ENCODE results near the gene ARHGAP45. TPM values are rescaled to one million over a fixed set of nuclear protein-coding genes. Genes with fewer than 3 reads are reported as not detected.
A peak's percentile ranks its signal among the peaks of the same experiment; 100 is the strongest.

ARHGAP45 gene
- total RNA-seq, 2 experiments from 2014 or later: 861 to 878 TPM

DNA sequence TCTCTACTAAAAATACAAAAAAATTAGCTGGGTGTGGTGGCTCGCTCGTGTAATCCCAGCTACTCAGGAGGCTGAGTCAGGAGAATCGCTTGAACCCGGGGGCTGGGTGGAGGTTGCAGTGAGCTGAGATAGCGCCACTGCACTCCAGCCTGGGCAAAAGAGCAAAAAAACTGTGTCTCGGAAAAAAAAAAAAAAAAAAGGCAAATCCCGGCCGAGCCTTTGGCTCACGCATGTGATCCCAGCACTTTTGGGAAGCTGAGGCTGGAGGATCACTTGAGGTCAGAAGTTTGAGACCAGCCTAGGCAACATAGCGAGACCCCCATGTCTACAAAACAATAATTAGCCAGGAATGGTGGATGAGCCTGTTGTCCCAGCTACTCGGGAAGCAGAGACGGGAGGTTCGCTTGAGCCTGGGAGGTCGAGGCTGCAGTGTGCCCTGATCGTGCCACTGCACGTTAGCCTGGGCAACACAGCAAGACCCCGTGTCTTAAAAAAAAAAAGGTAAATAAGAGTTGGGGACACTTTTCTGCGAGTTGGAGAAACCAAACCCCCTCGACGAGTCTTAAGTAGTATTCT, 36.3 kb downstream of the ARHGAP45 start:
- Histone ChIP-seq H3K27me3 (ENCODE audit: control insufficient read depth in 1 of 2, insufficient read depth in 2 of 2, low read length in 2 of 2) (no peaks in the 10 kb centered on the region), H3K4me1 (ENCODE audit: insufficient read depth, low read length) (peaks cover 68% of the 10 kb centered on the region), H3K27ac (ENCODE audit: low read depth in 1 of 2, low read length in 2 of 2) (peak overlapping the region; percentile 23 to 67), H3K9me3 (ENCODE audit: control insufficient read depth in 1 of 2, insufficient read depth in 1 of 2, low read length in 2 of 2) (no peaks in the 10 kb centered on the region), H3K4me3 (ENCODE audit: low read length) (peak overlapping the region; percentile 28), H3K36me3 (ENCODE audit: insufficient read depth, low read length) (peaks cover 20% of the 10 kb centered on the region)
- Mint-ChIP-seq H3K36me3 (ENCODE audit: low read depth) (peaks cover 18% of the 10 kb centered on the region), H3K4me3 (peak overlapping the region; percentile 89), H3K4me1 (ENCODE audit: low read depth) (peaks cover 34% of the 10 kb centered on the region), H3K9me3 (no peaks in the 10 kb centered on the region), H3K27me3 (no peaks in the 10 kb centered on the region), H3K27ac (peak overlapping the region; percentile 95)
- ATAC-seq (ENCODE audit: poor library complexity): no peak
- CTCF ChIA-PET: interaction anchor here (1.0 to 2.4 kb wide), 4 partner anchors 10 to 38 kb away, joined by 3 to 10 read pairs (median 6); no protein-coding TSS in a partner anchor
- DNase-seq: no peak
- TF ChIP-seq, protein P1, sequence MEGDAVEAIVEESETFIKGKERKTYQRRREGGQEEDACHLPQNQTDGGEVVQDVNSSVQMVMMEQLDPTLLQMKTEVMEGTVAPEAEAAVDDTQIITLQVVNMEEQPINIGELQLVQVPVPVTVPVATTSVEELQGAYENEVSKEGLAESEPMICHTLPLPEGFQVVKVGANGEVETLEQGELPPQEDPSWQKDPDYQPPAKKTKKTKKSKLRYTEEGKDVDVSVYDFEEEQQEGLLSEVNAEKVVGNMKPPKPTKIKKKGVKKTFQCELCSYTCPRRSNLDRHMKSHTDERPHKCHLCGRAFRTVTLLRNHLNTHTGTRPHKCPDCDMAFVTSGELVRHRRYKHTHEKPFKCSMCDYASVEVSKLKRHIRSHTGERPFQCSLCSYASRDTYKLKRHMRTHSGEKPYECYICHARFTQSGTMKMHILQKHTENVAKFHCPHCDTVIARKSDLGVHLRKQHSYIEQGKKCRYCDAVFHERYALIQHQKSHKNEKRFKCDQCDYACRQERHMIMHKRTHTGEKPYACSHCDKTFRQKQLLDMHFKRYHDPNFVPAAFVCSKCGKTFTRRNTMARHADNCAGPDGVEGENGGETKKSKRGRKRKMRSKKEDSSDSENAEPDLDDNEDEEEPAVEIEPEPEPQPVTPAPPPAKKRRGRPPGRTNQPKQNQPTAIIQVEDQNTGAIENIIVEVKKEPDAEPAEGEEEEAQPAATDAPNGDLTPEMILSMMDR (IDR thresholded peaks at IDR 0.05): no peak
- intact Hi-C loops (cut with DNase I, micrococcal nuclease): loop anchor here (1.0 to 10.0 kb wide), 3 partner anchors 8 to 308 kb away; partner anchors contain the start of genes ARHGAP45 (in 2 of the 2), POLR2E (in 1 of the 2) and PTBP1 (in 1 of the 2)
- POLR2A ChIA-PET: interaction anchor here (0.7 to 7.4 kb wide), 16 partner anchors 17 to 306 kb away, joined by 3 to 74 read pairs (median 4); partner anchors contain the start of genes ARHGAP45, CIRBP and PTBP1

DNA sequence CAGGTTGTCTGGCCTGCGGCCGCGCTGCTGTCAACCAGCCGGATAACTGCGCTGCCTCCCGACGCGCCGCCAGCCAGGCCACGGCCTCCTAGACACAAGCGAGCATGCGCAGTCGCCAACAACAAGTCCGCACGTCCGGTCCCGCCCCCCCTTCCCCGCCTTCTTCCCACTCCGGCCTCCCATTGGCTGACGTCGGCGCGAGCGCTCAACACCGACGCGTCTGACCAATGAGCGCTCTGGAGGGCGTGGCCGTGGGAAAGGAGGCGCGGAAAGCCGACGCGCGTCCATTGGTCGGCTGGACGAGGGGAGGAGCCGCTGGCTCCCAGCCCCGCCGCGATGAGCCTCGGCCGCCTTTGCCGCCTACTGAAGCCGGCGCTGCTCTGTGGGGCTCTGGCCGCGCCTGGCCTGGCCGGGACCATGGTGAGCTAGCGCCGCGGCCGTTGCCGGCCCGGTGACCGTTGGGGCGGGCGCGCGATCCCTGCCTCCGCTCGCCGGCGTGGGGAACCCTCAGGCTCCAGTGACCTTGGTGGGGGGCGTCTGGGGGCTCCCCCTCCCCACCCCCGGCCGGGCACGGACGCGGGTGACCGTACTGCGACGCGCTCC, 36.8 kb downstream of the ARHGAP45 start, which contains the start of gene GPX4:
Gene GPX4 (plus strand): TSS at position 287 of the 603 bp plus-strand sequence. CDS start 50 bp downstream, at position 337.
- peak; percentile 97 to 100 (median 98) for DNase-seq
- intact Hi-C loops (cut with DNase I, micrococcal nuclease): loop anchor here (1.0 to 10.0 kb wide), 3 partner anchors 9 to 309 kb away; partner anchors contain the start of genes ARHGAP45 (in 2 of the 2), POLR2E (in 1 of the 2) and PTBP1 (in 1 of the 2)
- peak within 1 kb of the TSS; percentile 69 to 96 for H3K27ac ChIP-seq (ENCODE audit: low read depth in 1 of 2, low read length in 2 of 2)
- H3K27me3 ChIP-seq (ENCODE audit: control insufficient read depth in 1 of 2, insufficient read depth in 2 of 2, low read length in 2 of 2): no peaks in the 10 kb centered on the region
- H3K36me3 ChIP-seq (ENCODE audit: insufficient read depth, low read length): peaks cover 23% of the 10 kb centered on the region
- ChIA-PET POLR2A (interaction anchor here (0.7 to 7.4 kb wide), 14 partner anchors 10 to 307 kb away, joined by 3 to 74 read pairs (median 5); partner anchors contain the start of genes ARHGAP45, CIRBP, PTBP1 and SBNO2), CTCF (interaction anchor here (0.8 to 2.4 kb wide), 4 partner anchors 10 to 91 kb away, joined by 3 to 10 read pairs (median 6); no protein-coding TSS in a partner anchor)
- no peaks in the 10 kb centered on the region for H3K9me3 Mint-ChIP-seq
- peaks cover 62% of the 10 kb centered on the region for H3K4me1 ChIP-seq (ENCODE audit: insufficient read depth, low read length)
- H3K4me3 ChIP-seq (ENCODE audit: low read length): peak within 1 kb of the TSS; percentile 76
- peaks cover 31% of the 10 kb centered on the region for H3K4me1 Mint-ChIP-seq (ENCODE audit: low read depth)
- H3K27ac Mint-ChIP-seq: peak within 1 kb of the TSS; percentile 95
- ATAC-seq (ENCODE audit: poor library complexity): peak; percentile 89
- no peaks in the 10 kb centered on the region for H3K9me3 ChIP-seq (ENCODE audit: control insufficient read depth in 1 of 2, insufficient read depth in 1 of 2, low read length in 2 of 2)
- H3K36me3 Mint-ChIP-seq (ENCODE audit: low read depth): peaks cover 18% of the 10 kb centered on the region
- H3K4me3 Mint-ChIP-seq: peak within 1 kb of the TSS; percentile 89
- TF ChIP-seq, protein P1 (IDR thresholded peaks at IDR 0.05): no peak
- no peaks in the 10 kb centered on the region for H3K27me3 Mint-ChIP-seq

DNA sequence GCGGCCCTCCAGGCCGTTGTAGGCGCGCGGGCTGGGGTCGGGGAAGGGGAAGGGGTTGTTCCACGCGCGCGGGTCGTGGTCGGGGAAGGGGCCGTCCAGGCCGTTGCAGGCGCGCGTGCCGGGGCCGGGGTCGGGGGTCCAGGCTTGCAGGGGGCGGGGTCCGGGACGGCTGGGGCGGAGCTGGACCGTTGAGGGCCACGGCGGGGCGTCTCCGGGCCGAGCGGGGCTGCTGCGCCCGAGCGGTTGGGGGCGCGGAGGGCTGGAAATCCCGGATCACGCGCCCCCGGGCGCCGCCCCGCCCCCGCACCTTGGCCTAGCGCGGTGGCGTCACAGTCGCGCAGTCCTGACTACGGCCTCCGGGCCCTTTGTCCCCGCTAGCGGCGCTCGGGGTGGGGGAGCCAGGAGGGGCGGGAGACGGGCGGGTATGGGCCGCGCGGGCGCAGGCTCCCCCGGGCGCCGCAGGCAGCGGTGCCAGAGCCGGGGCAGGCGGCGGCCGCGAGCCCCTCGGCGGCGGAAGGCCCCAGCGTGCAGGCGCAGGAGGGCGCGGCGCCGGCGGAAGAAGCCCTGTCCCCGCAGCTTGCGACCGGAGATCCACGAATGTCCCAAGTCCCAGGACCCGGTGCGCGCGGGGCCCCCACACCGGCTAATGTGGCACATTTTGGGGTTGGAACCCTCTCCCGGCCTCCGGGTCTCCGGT, 37.5 kb downstream of the ARHGAP45 start:
- Histone ChIP-seq H3K4me1 (ENCODE audit: insufficient read depth, low read length) (peaks cover 56% of the 10 kb centered on the region), H3K27ac (ENCODE audit: low read depth in 1 of 2, low read length in 2 of 2) (peak overlapping the region; percentile 69 to 96), H3K9me3 (ENCODE audit: control insufficient read depth in 1 of 2, insufficient read depth in 1 of 2, low read length in 2 of 2) (no peaks in the 10 kb centered on the region), H3K27me3 (ENCODE audit: control insufficient read depth in 1 of 2, insufficient read depth in 2 of 2, low read length in 2 of 2) (no peaks in the 10 kb centered on the region), H3K4me3 (ENCODE audit: low read length) (peak overlapping the region; percentile 76), H3K36me3 (ENCODE audit: insufficient read depth, low read length) (peaks cover 28% of the 10 kb centered on the region)
- DNase-seq (peak in 13 of 14 experiments; percentile 48 to 91 (median 61)), ATAC-seq (ENCODE audit: poor library complexity) (peak; percentile 28)
- Mint-ChIP-seq H3K9me3 (no peaks in the 10 kb centered on the region), H3K36me3 (ENCODE audit: low read depth) (peaks cover 18% of the 10 kb centered on the region), H3K4me3 (peak overlapping the region; percentile 71), H3K4me1 (ENCODE audit: low read depth) (peaks cover 29% of the 10 kb centered on the region), H3K27ac (peak overlapping the region; percentile 47), H3K27me3 (no peaks in the 10 kb centered on the region)
- ChIA-PET CTCF (interaction anchor here (0.8 kb wide), 1 partner anchor 90 kb away, joined by 3 read pairs; no protein-coding TSS in a partner anchor), POLR2A (interaction anchor here (0.7 to 7.4 kb wide), 17 partner anchors 9 to 308 kb away, joined by 3 to 74 read pairs (median 4); partner anchors contain the start of genes ARHGAP45, CIRBP, PTBP1 and SBNO2)
- intact Hi-C loops (cut with DNase I, micrococcal nuclease): loop anchor here (5.0 to 10.0 kb wide), 2 partner anchors 37 to 310 kb away; partner anchors contain the start of genes ARHGAP45 (in 2 of the 2) and PTBP1 (in 1 of the 2)
- TF ChIP-seq, protein P1 (IDR thresholded peaks at IDR 0.05): no peak

Data from CD4-positive, alpha-beta T cell (primary cell).